Skeletal muscle tissue (tissue), 4 donors: Measurements from ENCODE around the gene KRTAP12-1. TPM values are rescaled to one million over a fixed set of nuclear protein-coding genes. Genes with fewer than 3 reads are reported as not detected.

Experiments used
- H3K27ac ChIP-seq: one replicate; pipeline ENCODE4 v1.7.0; 2013; ENCODE audit warnings: mild to moderate bottlenecking, low read depth, low read length, inconsistent platforms
- H3K27me3 ChIP-seq, 3 donors: one replicate each; pipeline ENCODE4 v1.7.0; 2013; ENCODE audit warnings: low read length in 3 of 3; ENCODE audit not compliant: control insufficient read depth in 3 of 3, insufficient read depth in 3 of 3
- H3K36me3 ChIP-seq, 3 donors: one replicate each; pipeline ENCODE4 v1.7.0; 2013; ENCODE audit warnings: low read length in 3 of 3; ENCODE audit not compliant: control insufficient read depth in 3 of 3, insufficient read depth in 3 of 3
- H3K4me1 ChIP-seq, 3 donors: one replicate each; pipeline ENCODE4 v1.7.0; 2013; ENCODE audit warnings: low read length in 3 of 3, mild to moderate bottlenecking in 3 of 3; ENCODE audit not compliant: control insufficient read depth in 3 of 3, insufficient read depth in 3 of 3
- H3K4me3 ChIP-seq, 3 donors: one replicate each; pipeline ENCODE4 v1.7.0; 2013; ENCODE audit warnings: low read length in 3 of 3
- H3K9ac ChIP-seq, 3 donors: one replicate each; pipeline ENCODE4 v1.7.0; 2013; ENCODE audit warnings: low read length in 3 of 3, mild to moderate bottlenecking in 3 of 3, moderate library complexity in 2 of 3, low read depth in 1 of 3
- H3K9me3 ChIP-seq, 3 donors: one replicate each; pipeline ENCODE4 v1.7.0; 2013; ENCODE audit warnings: low read length in 3 of 3; ENCODE audit not compliant: control insufficient read depth in 3 of 3
- total RNA-seq: library from RNA; depleted of rRNA; stranded (reverse); fragments of >200 nt; gene quantifications from one replicate; pipeline ENCODE4 v1.2.3, GENCODE V29; 2014
- donor health status: Osteomylitis.

Gene KRTAP12-1
- total RNA-seq, 1 donor from 2014 or later: not detected

- H3K9ac ChIP-seq: no peak overlapping the region
- no peak overlapping the region for H3K4me3 ChIP-seq
- H3K27me3 ChIP-seq: peaks cover 69 to 71% (median 70%) of the 10 kb centered on the region in 3 donors
- no peak overlapping the region for H3K27ac ChIP-seq
- H3K9me3 ChIP-seq: no peaks in the 10 kb centered on the region
- H3K4me1 ChIP-seq: peaks cover 0 to 8% (median 6%) of the 10 kb centered on the region in 3 donors
- H3K36me3 ChIP-seq: no peaks in the 10 kb centered on the region
These were observed 30.5 kb upstream of the KRTAP12-1 start for GRCh38 chr21:44712203-44713028.

GRCh38 chr21:44711327-44712202 is 29.6 kb upstream of the KRTAP12-1 start, which contains the start of gene TSPEAR:
TSS of gene TSPEAR (minus strand) at chr21:44711572. CDS start at chr21:44711514, 58 bp downstream.
- no peaks in the 10 kb centered on the region for H3K36me3 ChIP-seq
- H3K27me3 ChIP-seq: peaks cover 72 to 77% (median 77%) of the 10 kb centered on the region in 3 donors
- peaks cover 0 to 8% (median 6%) of the 10 kb centered on the region in 3 donors for H3K4me1 ChIP-seq
- no peaks in the 10 kb centered on the region for H3K9me3 ChIP-seq
- no peak within 1 kb of the TSS for H3K27ac ChIP-seq
- no peak within 1 kb of the TSS for H3K9ac ChIP-seq
- no peak within 1 kb of the TSS for H3K4me3 ChIP-seq

GRCh38 chr21:44710756-44711326 is 28.9 kb upstream of the KRTAP12-1 start:
- Histone ChIP-seq H3K9ac (no peak overlapping the region), H3K4me3 (no peak overlapping the region), H3K9me3 (no peaks in the 10 kb centered on the region), H3K27me3 (peaks cover 79 to 84% (median 83%) of the 10 kb centered on the region in 3 donors), H3K4me1 (peaks cover 0 to 8% (median 6%) of the 10 kb centered on the region in 3 donors), H3K27ac (no peak overlapping the region), H3K36me3 (no peaks in the 10 kb centered on the region)

- no peaks in the 10 kb centered on the region for H3K36me3 ChIP-seq
- H3K9ac ChIP-seq: no peak overlapping the region
- H3K9me3 ChIP-seq: no peaks in the 10 kb centered on the region
- H3K4me1 ChIP-seq: peaks cover 0 to 8% (median 6%) of the 10 kb centered on the region in 3 donors
- no peak overlapping the region for H3K27ac ChIP-seq
- no peak overlapping the region for H3K4me3 ChIP-seq
- peaks cover 77 to 84% (median 81%) of the 10 kb centered on the region in 3 donors for H3K27me3 ChIP-seq
These were observed 28.3 kb upstream of the KRTAP12-1 start for GRCh38 chr21:44710294-44710665.

GRCh38 chr21:44709426-44710293 is 27.7 kb upstream of the KRTAP12-1 start:
- Histone ChIP-seq H3K9ac (no peak overlapping the region), H3K36me3 (no peaks in the 10 kb centered on the region), H3K27ac (no peak overlapping the region), H3K9me3 (no peaks in the 10 kb centered on the region), H3K27me3 (peaks cover 72 to 83% (median 79%) of the 10 kb centered on the region in 3 donors), H3K4me1 (peaks cover 0 to 8% (median 6%) of the 10 kb centered on the region in 3 donors), H3K4me3 (no peak overlapping the region)

GRCh38 chr21:44708866-44709425 is 27.0 kb upstream of the KRTAP12-1 start:
- H3K27ac ChIP-seq: no peak overlapping the region

GRCh38 chr21:44708213-44708865 is 26.4 kb upstream of the KRTAP12-1 start:
- Histone ChIP-seq H3K9ac (no peak overlapping the region), H3K4me3 (no peak overlapping the region), H3K27ac (no peak overlapping the region), H3K9me3 (no peaks in the 10 kb centered on the region), H3K4me1 (peaks cover 0 to 8% (median 6%) of the 10 kb centered on the region in 3 donors), H3K36me3 (no peaks in the 10 kb centered on the region), H3K27me3 (peaks cover 75 to 85% (median 84%) of the 10 kb centered on the region in 3 donors)

More at GRCh38 chr21:44708866-44709425, 27.0 kb upstream of the KRTAP12-1 start:
- H3K4me3 ChIP-seq: no peak overlapping the region
- peaks cover 75 to 85% (median 84%) of the 10 kb centered on the region in 3 donors for H3K27me3 ChIP-seq
- no peaks in the 10 kb centered on the region for H3K36me3 ChIP-seq
- peaks cover 0 to 8% (median 6%) of the 10 kb centered on the region in 3 donors for H3K4me1 ChIP-seq
- no peaks in the 10 kb centered on the region for H3K9me3 ChIP-seq
- H3K9ac ChIP-seq: no peak overlapping the region

GRCh38 chr21:44706706-44707581 is 25.0 kb upstream of the KRTAP12-1 start:
- Histone ChIP-seq H3K9ac (no peak overlapping the region), H3K9me3 (no peaks in the 10 kb centered on the region), H3K27me3 (peaks cover 76 to 85% (median 83%) of the 10 kb centered on the region in 3 donors), H3K36me3 (no peaks in the 10 kb centered on the region), H3K4me3 (no peak overlapping the region), H3K4me1 (peaks cover 0 to 8% (median 6%) of the 10 kb centered on the region in 3 donors), H3K27ac (no peak overlapping the region)
